ENCODE results near the gene PIK3C2B. TPM values are rescaled to one million over a fixed set of nuclear protein-coding genes. Genes with fewer than 3 reads are reported as not detected.
A peak's percentile ranks its signal among the peaks of the same experiment; 100 is the strongest.

Gene PIK3C2B
- total and polyA plus RNA-seq, 2 donors (not counting 3 experiments of a cell fraction or from before 2014, with no cell fraction given), result 33.7 to 49.0 TPM

DNA sequence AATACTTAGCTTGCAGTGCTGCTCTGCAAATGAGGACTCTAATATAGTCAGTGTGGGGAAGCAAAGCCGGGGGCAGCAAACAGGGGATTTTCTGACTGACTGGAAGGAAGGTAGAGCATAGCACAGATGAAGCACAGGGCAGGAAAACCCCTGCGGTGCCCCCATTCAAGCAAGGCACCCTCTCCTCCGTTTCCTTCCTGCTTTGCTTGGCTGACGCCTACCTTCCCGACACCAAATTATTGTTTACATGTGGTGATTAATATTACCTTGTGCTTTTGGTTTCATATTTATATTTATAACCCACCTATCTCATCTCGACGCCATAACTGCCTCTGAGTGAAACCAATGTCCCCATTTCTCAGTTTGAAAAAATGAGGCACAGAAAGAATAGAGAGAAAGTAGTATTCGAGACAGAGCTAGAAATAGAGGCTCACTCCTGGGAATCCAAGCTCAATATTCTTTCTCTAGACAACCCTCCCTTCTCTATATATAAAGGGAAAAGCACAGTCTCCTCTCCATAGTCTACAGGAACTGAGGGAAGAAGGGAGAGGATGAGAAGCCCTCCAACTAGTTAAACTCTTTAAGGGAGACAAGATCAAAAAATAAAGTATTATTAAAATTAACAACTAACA lies 41.3 kb downstream of the PIK3C2B start:
- H3K27ac ChIP-seq (ENCODE audit: insufficient read depth, low read depth, low read length), result no peak overlapping the region
- H4K20me1 ChIP-seq (replicated peaks; ENCODE audit: control insufficient read depth, extremely low read depth, insufficient read depth, low read length), result no peaks in the 10 kb centered on the region
- H3K4me1 ChIP-seq (ENCODE audit: control insufficient read depth, extremely low read depth, insufficient read depth, low read length), result peaks cover 9% of the 10 kb centered on the region
- no TSS peak for BruUV-seq (replicated peaks)
- H3K9ac ChIP-seq (replicated peaks; ENCODE audit: extremely low read depth, insufficient read depth, low read length), result no peak overlapping the region
- H3K9me3 ChIP-seq (replicated peaks; ENCODE audit: control insufficient read depth, insufficient read depth, low read length), result no peaks in the 10 kb centered on the region
- peak; percentile 21 for TF ChIP-seq POLR2AphosphoS5 (IDR thresholded peaks at IDR 0.05; ENCODE audit: insufficient read depth, low read depth, low read length)
- TF ChIP-seq EZH2 (IDR thresholded peaks at IDR 0.05; ENCODE audit: borderline replicate concordance, low read depth, low read length, severe bottlenecking), result no peak
- dilution Hi-C loops (cut with MboI; ENCODE audit: extremely low pct_ligation_motif_present, low sequenced_read_pairs), result no loop called here
- peak overlapping the region; percentile 49 for H3K4me2 ChIP-seq (ENCODE audit: insufficient read depth, low read length)
- intact Hi-C loops (cut with micrococcal nuclease), result no loop called here
- peak; percentile 62 for DNase-seq (ENCODE audit: low read depth, low spot score)
- no peaks in the 10 kb centered on the region for H3K9me1 ChIP-seq (replicated peaks; ENCODE audit: control insufficient read depth, extremely low read depth, insufficient read depth, low read length)
- no peak overlapping the region for H2AFZ ChIP-seq (ENCODE audit: low read depth, low read length)
- H3K36me3 ChIP-seq (ENCODE audit: control insufficient read depth in 2 of 2, extremely low read depth in 1 of 2, insufficient read depth in 2 of 2, low read length in 2 of 2), result peaks cover 0 to 41% of the 10 kb centered on the region in 2 experiments
- H3K27me3 ChIP-seq (ENCODE audit: control insufficient read depth in 2 of 2, insufficient read depth in 2 of 2, low read length in 2 of 2), result no peaks in the 10 kb centered on the region
- FAIRE-seq, result peak; percentile 78
- no peak overlapping the region for H3K4me3 ChIP-seq (replicated peaks in 1 of 3; ENCODE audit: insufficient read depth in 1 of 3, low read depth in 1 of 3, low read length in 3 of 3)
- POLR2A ChIA-PET, result interaction anchor here (0.5 kb wide), 1 partner anchor 13 kb away, joined by 5 read pairs; no protein-coding TSS in a partner anchor
- CTCF ChIA-PET, result interaction anchor here (1.2 to 34.5 kb wide), 4 partner anchors 9 to 46 kb away, joined by 3 to 1267 read pairs (median 68); partner anchors contain the start of gene PIK3C2B
- no peaks in the 10 kb centered on the region for H3K79me2 ChIP-seq (ENCODE audit: control insufficient read depth, insufficient read depth, low read length)

DNA sequence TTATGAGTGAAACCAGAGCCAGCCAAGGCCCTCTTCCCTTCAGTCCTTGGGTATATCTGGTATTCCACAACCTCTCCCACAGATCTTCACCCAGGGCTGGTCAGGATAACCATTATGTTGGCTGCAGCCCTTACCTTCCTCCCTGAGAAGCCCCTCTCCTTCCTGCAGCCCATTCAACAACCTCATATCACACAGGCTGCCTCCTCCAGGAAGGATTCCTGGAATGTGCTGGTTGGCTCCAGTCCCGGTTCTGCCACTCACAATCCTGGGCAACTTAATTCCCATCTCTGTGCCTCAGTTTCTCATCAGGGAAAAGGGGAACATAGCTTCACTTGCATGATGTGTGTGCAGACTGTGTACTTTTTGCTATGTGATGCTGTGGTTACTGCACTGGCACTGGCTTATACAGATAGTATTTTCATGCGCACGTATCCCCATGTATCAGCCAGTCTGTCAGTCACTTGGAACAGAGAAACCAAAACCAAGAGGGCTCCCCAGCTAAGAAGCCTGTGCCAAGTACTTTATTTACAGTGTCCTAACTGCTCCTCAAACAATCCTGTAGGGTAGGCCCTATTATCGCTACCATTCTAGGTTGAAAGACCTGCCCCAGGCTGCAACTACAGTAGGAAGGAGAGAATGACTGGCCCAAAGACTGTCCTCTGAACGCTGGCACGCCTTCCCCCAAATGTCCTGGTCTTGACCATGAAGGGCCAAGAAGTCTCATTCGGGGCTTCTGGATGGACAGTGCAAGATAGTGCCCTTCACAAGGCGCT lies 43.1 kb downstream of the PIK3C2B start:
- ChIA-PET POLR2A (interaction anchor here (0.7 kb wide), 1 partner anchor 41 kb away, joined by 8 read pairs; no protein-coding TSS in a partner anchor), CTCF (interaction anchor here (0.9 to 34.5 kb wide), 8 partner anchors 8 to 193 kb away, joined by 3 to 1267 read pairs (median 5); partner anchors contain the start of gene PIK3C2B)
- peaks cover 0 to 37% of the 10 kb centered on the region in 2 experiments for H3K36me3 ChIP-seq (ENCODE audit: control insufficient read depth in 2 of 2, extremely low read depth in 1 of 2, insufficient read depth in 2 of 2, low read length in 2 of 2)
- no peaks in the 10 kb centered on the region for H3K9me3 ChIP-seq (replicated peaks; ENCODE audit: control insufficient read depth, insufficient read depth, low read length)
- no peak for FAIRE-seq
- no peak overlapping the region for H3K9ac ChIP-seq (replicated peaks; ENCODE audit: extremely low read depth, insufficient read depth, low read length)
- DNase-seq (ENCODE audit: low read depth, low spot score), result no peak
- TF ChIP-seq, protein P1, sequence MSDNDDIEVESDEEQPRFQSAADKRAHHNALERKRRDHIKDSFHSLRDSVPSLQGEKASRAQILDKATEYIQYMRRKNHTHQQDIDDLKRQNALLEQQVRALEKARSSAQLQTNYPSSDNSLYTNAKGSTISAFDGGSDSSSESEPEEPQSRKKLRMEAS (IDR thresholded peaks at IDR 0.05; ENCODE audit: insufficient read depth, insufficient read length), result no peak
- TF ChIP-seq GATA2 (IDR thresholded peaks at IDR 0.05; ENCODE audit: insufficient read depth, insufficient read length, low read depth, low read length), result no peak
- H3K27me3 ChIP-seq (ENCODE audit: control insufficient read depth in 2 of 2, insufficient read depth in 2 of 2, low read length in 2 of 2), result no peaks in the 10 kb centered on the region
- H3K79me2 ChIP-seq (ENCODE audit: control insufficient read depth, insufficient read depth, low read length), result no peaks in the 10 kb centered on the region
- no TSS peak for BruUV-seq (replicated peaks)
- intact Hi-C loops (cut with micrococcal nuclease), result no loop called here
- H3K4me1 ChIP-seq (ENCODE audit: control insufficient read depth, extremely low read depth, insufficient read depth, low read length), result peaks cover 9% of the 10 kb centered on the region
- no peak overlapping the region for H2AFZ ChIP-seq (ENCODE audit: low read depth, low read length)
- H4K20me1 ChIP-seq (replicated peaks; ENCODE audit: control insufficient read depth, extremely low read depth, insufficient read depth, low read length), result no peaks in the 10 kb centered on the region
- no peak overlapping the region for H3K4me3 ChIP-seq (replicated peaks in 1 of 3; ENCODE audit: insufficient read depth in 1 of 3, low read depth in 1 of 3, low read length in 3 of 3)
- H3K9me1 ChIP-seq (replicated peaks; ENCODE audit: control insufficient read depth, extremely low read depth, insufficient read depth, low read length), result no peaks in the 10 kb centered on the region
- dilution Hi-C loops (cut with MboI; ENCODE audit: extremely low pct_ligation_motif_present, low sequenced_read_pairs), result no loop called here
- H3K4me2 ChIP-seq (ENCODE audit: insufficient read depth, low read length), result no peak overlapping the region
- H3K27ac ChIP-seq (ENCODE audit: insufficient read depth, low read depth, low read length), result no peak overlapping the region

Measured in endothelial cell of umbilical vein (primary cell).